ENCODE results near the gene PSMD9.
A peak's percentile ranks its signal among the peaks of the same experiment; 100 is the strongest.
"Not testable (repeated sequence)": the region's sequence is repeated elsewhere in the genome, so short reads cannot be mapped to it uniquely, and the experiment has no call there.

PSMD9 gene

GRCh38 chr12:121883315-121883660 is 5.3 kb upstream of the PSMD9 start:
- no peak for DNase-seq (ENCODE audit: extremely low read depth, insufficient read length)
- no peaks in the 10 kb centered on the region for H3K27me3 ChIP-seq (replicated peaks; ENCODE audit: control insufficient read depth, insufficient read depth, low read length)
- TF ChIP-seq CTCF (IDR thresholded peaks at IDR 0.05; ENCODE audit: insufficient read depth, low read length, poor library complexity, severe bottlenecking), result no peak
- no peak overlapping the region for H3K4me3 ChIP-seq (replicated peaks; ENCODE audit: low read depth, low read length)
- no peaks in the 10 kb centered on the region for H3K36me3 ChIP-seq (ENCODE audit: control insufficient read depth, insufficient read depth, low read length)

GRCh38 chr12:121885129-121885528 is 3.5 kb upstream of the PSMD9 start:
- not testable (repeated sequence) for H3K36me3 ChIP-seq (ENCODE audit: control insufficient read depth, insufficient read depth, low read length); DNase-seq (ENCODE audit: extremely low read depth, insufficient read length); H3K27me3 ChIP-seq (replicated peaks; ENCODE audit: control insufficient read depth, insufficient read depth, low read length); H3K4me3 ChIP-seq (replicated peaks; ENCODE audit: low read depth, low read length)

DNA sequence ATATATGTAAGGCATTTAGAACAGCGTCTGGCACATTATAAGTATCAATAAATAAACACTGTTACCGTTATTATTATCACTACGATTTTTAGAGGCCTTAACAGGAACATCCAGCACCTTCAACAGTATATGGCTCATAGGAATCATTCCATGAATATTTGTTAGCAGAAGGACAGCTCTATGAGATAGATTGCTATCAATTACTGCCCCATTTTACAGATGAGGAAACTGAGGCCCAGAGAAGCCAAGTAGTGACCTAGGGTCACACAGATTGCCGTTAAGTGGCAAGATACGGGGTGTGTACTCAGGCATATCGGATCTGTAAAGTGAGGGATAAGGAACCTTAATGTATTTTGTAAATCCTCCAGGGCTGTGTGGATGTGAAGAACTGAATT is 510 bp upstream of the PSMD9 start:
- H3K4me3 ChIP-seq (replicated peaks; ENCODE audit: low read depth, low read length), result peak overlapping the region; percentile 89
- peaks cover 2% of the 10 kb centered on the region; the same call in 1 of the 2 replicates for H3K36me3 ChIP-seq (ENCODE audit: control insufficient read depth, insufficient read depth, low read length)
- DNase-seq (ENCODE audit: extremely low read depth, insufficient read length), result no peak
- no peak for TF ChIP-seq CTCF (IDR thresholded peaks at IDR 0.05; ENCODE audit: insufficient read depth, low read length, poor library complexity, severe bottlenecking)
- H3K27me3 ChIP-seq (replicated peaks; ENCODE audit: control insufficient read depth, insufficient read depth, low read length), result no peaks in the 10 kb centered on the region

DNA sequence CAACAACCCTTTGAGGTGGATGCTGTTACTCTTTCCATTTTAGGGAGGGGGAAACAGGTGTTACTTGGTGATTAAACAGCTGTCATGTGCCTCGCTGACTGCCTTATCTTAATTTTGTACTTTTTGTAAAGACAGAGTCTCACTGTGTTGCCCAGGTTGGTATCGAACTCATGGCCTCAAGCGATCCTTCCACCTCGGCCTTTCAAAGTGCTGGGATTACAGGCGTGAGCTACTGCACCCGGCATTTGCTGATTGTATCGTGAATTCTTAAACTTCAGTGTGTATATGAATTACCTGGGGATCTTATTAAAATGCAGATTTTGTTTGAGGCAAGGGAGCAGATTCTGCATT is 659 bp downstream of the PSMD9 start:
- DNase-seq (ENCODE audit: extremely low read depth, insufficient read length), result no peak
- no peak for TF ChIP-seq CTCF (IDR thresholded peaks at IDR 0.05; ENCODE audit: insufficient read depth, low read length, poor library complexity, severe bottlenecking)
- H3K27me3 ChIP-seq (replicated peaks; ENCODE audit: control insufficient read depth, insufficient read depth, low read length), result no peaks in the 10 kb centered on the region
- H3K4me3 ChIP-seq (replicated peaks; ENCODE audit: low read depth, low read length), result peak overlapping the region; percentile 89
- H3K36me3 ChIP-seq (ENCODE audit: control insufficient read depth, insufficient read depth, low read length), result peaks cover 3% of the 10 kb centered on the region; the same call in 1 of the 2 replicates

GRCh38 chr12:121889661-121890060 is 1.1 kb downstream of the PSMD9 start:
- H3K4me3 ChIP-seq (replicated peaks; ENCODE audit: low read depth, low read length), result peak overlapping the region; percentile 89
- H3K27me3 ChIP-seq (replicated peaks; ENCODE audit: control insufficient read depth, insufficient read depth, low read length); H3K36me3 ChIP-seq (ENCODE audit: control insufficient read depth, insufficient read depth, low read length); DNase-seq (ENCODE audit: extremely low read depth, insufficient read length): not testable (repeated sequence)

- H3K27me3 ChIP-seq (replicated peaks; ENCODE audit: control insufficient read depth, insufficient read depth, low read length), result no peaks in the 10 kb centered on the region
- no peak overlapping the region for H3K4me3 ChIP-seq (replicated peaks; ENCODE audit: low read depth, low read length)
- TF ChIP-seq CTCF (IDR thresholded peaks at IDR 0.05; ENCODE audit: insufficient read depth, low read length, poor library complexity, severe bottlenecking), result no peak
- H3K36me3 ChIP-seq (ENCODE audit: control insufficient read depth, insufficient read depth, low read length), result peaks cover 6% of the 10 kb centered on the region
- no peak for DNase-seq (ENCODE audit: extremely low read depth, insufficient read length)
Measured at GRCh38 chr12:121892673-121893561, 4.3 kb downstream of the PSMD9 start.

Data from GM06990 (cell line).